Body of pancreas (tissue), 4 donors: Measurements from ENCODE around the gene C9orf43. TPM values are rescaled to one million over a fixed set of nuclear protein-coding genes. Genes with fewer than 3 reads are reported as not detected.
A peak's percentile ranks its signal among the peaks of the same experiment; 100 is the strongest.

Source experiments
- ATAC-seq: fragments of 150-250 bp; one replicate; pipeline ENCODE4 v1.9.1; 2016
- DNase-seq, 4 donors: peaks; one replicate each; pipeline ENCODE4 v3.0.0-alpha.2; 2019
- H3K27ac ChIP-seq, 4 donors: fragments of 200-600 bp; sonication (generic); 1 replicate in 3 of 4; 2 replicates in 1 of 4; pipeline versions ENCODE4 v1.5.1 to v1.6.1; 2016 to 2019; ENCODE audit warnings: mild to moderate bottlenecking in 1 of 4, mixed read lengths in 1 of 4, moderate library complexity in 1 of 4
- H3K27me3 ChIP-seq, 2 donors: fragments of 200-600 bp; sonication (generic); one replicate each; pipeline ENCODE4 v1.6.0; 2016; ENCODE audit warnings: mild to moderate bottlenecking in 1 of 2
- H3K36me3 ChIP-seq, 2 donors: fragments of 200-600 bp; sonication (generic); replicated peaks in 1 of 2; 2 replicates each; pipeline ENCODE4 v1.5.1; 2016; ENCODE audit warnings: low read depth in 2 of 2; ENCODE audit not compliant: insufficient read depth in 1 of 2
- H3K4me1 ChIP-seq: fragments of 200-600 bp; sonication (generic); one replicate; pipeline ENCODE4 v1.6.0; 2016
- H3K4me3 ChIP-seq, 2 donors: fragments of 200-600 bp; sonication (generic); 1 replicate in 1 of 2; 2 replicates in 1 of 2; pipeline ENCODE4 v1.5.1; 2016 to 2019
- H3K9me3 ChIP-seq, 3 donors: fragments of 200-600 bp; sonication (generic); 1 replicate in 2 of 3; 2 replicates in 1 of 3; pipeline ENCODE4 v1.5.1; 2016
- POLR2A ChIP-seq, 3 donors: fragments of 450-650 bp; IDR thresholded peaks; one replicate each; pipeline ENCODE4 v1.6.1; 2016; ENCODE audit warnings: antibody characterized with exemption in 3 of 3, mild to moderate bottlenecking in 2 of 3
- WGBS, 2 donors: methylation state at CpG; one replicate each; pipeline ENCODE4 v1.1.5; 2017; 5-methylcytosine and 5-hydroxymethylcytosine counted together
- intact Hi-C: fragments of 100-400 bp; cut with DNase I; formaldehyde crosslinking; loops from one replicate; pipeline ENCODE4 v1.15.1; 2023
- total RNA-seq, 2 donors: library from RNA; depleted of rRNA; stranded (reverse); fragments of >200 nt; gene quantifications; one replicate each; pipeline ENCODE4 v1.1.0, GENCODE V29; 2016
- TF ChIP-seq, protein P1 (sequence below), 7 experiments: fragments of 450-650 bp in 4 of 7; fragments of 200-600 bp in 3 of 7; sonication (generic) in 3 of 7; IDR thresholded peaks; one replicate each; pipeline ENCODE4 v1.5.1; 2016 to 2019; ENCODE audit warnings: antibody characterized with exemption in 7 of 7

Gene C9orf43
- total RNA-seq, 2 donors from 2014 or later: 1.6 TPM; not detected in 1

DNA sequence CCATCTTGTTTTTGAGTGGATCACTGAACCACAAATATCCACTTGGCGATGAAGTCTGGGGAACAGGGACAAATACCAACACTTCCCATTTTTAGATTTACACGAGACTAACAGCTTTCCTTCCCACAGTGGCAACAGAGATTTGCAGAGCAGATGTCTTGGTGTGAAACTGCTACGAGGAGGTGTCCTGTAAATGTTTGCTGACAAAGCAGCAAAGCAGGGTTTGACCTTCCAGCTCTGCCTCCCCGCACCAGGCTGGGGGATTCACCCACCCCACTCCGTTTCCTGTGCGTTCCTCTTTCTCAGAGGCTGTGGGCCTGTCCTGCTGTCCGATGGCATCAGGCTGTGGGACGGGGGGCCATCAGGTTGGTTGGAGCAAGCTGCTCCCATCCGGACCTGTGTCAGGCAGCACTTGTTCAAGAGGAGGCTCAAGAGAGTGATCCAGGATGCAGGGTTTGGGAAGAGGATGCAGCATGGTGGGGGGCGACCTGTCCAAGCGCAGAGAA lies 52.3 kb downstream of the C9orf43 start:
- Histone ChIP-seq H3K27me3 (no peaks in the 10 kb centered on the region), H3K4me3 (no peak overlapping the region), H3K4me1 (peaks cover 31% of the 10 kb centered on the region), H3K9me3 (no peaks in the 10 kb centered on the region), H3K36me3 (no peaks in the 10 kb centered on the region), H3K27ac (peak overlapping the region in 3 of 4 donors; percentile 82 to 95 (median 90))
- DNase-seq (no peak), ATAC-seq (no peak)
- intact Hi-C loops: no loop called here
- TF ChIP-seq POLR2A (IDR thresholded peaks at IDR 0.05): no peak
- TF ChIP-seq, protein P1, sequence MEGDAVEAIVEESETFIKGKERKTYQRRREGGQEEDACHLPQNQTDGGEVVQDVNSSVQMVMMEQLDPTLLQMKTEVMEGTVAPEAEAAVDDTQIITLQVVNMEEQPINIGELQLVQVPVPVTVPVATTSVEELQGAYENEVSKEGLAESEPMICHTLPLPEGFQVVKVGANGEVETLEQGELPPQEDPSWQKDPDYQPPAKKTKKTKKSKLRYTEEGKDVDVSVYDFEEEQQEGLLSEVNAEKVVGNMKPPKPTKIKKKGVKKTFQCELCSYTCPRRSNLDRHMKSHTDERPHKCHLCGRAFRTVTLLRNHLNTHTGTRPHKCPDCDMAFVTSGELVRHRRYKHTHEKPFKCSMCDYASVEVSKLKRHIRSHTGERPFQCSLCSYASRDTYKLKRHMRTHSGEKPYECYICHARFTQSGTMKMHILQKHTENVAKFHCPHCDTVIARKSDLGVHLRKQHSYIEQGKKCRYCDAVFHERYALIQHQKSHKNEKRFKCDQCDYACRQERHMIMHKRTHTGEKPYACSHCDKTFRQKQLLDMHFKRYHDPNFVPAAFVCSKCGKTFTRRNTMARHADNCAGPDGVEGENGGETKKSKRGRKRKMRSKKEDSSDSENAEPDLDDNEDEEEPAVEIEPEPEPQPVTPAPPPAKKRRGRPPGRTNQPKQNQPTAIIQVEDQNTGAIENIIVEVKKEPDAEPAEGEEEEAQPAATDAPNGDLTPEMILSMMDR (IDR thresholded peaks at IDR 0.05): no peak
- 85 to 96% methylated on average over 11 of the region's 11 CpGs for WGBS, 2 donors

DNA sequence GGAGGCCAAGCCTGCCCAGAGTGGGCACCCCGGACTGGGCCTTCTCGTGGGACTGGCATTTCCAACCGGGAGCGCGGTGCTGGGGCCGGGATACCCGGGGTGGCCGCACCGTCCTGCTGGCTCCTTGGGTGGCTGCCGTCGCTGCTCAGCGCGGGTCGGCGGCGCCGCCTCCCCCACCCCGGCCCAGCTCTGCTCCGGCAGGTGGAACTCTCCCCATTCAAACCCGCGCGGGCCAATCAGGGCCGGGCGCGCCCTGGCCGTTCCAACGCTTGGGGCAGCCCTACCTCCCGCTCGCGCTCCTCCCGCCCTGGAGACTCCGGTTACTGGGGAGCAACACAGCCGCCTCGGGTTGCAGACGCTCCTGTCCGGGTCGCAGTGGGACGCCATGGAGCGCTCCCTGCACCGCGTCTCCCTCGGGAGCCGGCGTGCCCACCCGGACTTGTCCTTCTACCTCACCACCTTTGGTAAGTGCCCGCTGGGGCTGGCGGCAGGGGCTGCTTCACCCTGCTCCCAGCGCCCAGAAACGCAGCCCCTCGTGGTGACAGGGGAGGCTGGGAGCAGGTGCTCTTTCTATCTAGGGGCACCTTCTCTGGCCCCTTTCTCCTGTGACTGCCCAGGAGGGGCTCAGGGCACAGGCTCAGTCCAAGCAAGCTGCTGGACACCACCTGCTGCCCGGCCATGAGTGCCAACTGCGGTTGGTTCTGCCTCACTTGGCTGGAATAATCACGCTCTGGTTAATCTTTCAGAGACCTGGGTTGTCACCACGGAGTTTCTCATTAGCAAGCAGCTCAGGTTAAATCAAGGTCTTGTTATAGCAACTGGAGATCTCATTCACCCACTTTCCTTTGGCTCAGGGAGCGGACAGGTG lies 53.1 kb downstream of the C9orf43 start, which contains the start of gene RGS3:
TSS of gene RGS3 (plus strand) at position 310 of the 868 bp plus-strand sequence. CDS start at position 386, 76 bp downstream.
- peak; percentile 77 to 90 (median 82) for DNase-seq
- intact Hi-C loops: no loop called here

DNA sequence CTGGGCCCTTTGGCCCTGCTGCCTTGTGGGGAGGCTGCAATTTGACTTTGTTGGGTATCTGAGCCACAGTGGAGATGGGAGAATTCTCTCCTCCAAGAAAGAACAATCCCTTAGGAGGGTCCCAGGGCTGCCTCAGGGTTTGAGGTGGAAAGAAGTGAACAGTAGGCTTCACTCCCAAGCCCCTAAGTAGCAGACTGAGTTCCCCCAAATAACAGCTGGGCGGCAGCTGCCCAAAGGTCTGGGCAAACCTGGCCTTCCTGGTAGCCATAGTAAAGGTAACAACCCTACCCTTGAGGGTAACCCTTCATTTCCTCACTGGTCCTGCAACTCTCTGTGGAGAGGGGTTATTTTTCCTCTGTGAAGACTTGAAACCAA lies 53.7 kb downstream of the C9orf43 start:
- H3K36me3 ChIP-seq: no peaks in the 10 kb centered on the region
- no peaks in the 10 kb centered on the region for H3K9me3 ChIP-seq
- ATAC-seq (no peak), DNase-seq (no peak)
- H3K4me1 ChIP-seq: peaks cover 39% of the 10 kb centered on the region
- H3K27me3 ChIP-seq: no peaks in the 10 kb centered on the region
- no peak overlapping the region for H3K4me3 ChIP-seq
- H3K27ac ChIP-seq: peak overlapping the region; percentile 82 to 95 (median 86)
- TF ChIP-seq, protein P1 (IDR thresholded peaks at IDR 0.05): no peak
- TF ChIP-seq POLR2A (IDR thresholded peaks at IDR 0.05): peak in 1 of 3 donors; percentile 2
- intact Hi-C loops: no loop called here
- WGBS, 2 donors: 19 to 43% methylated on average over 1 of the region's 1 CpG

More for the DNA sequence above, 53.1 kb downstream of the C9orf43 start, which contains the start of gene RGS3:
- peak; percentile 93 for ATAC-seq
- no peaks in the 10 kb centered on the region for H3K27me3 ChIP-seq
- peak within 1 kb of the TSS; percentile 8 to 64 for H3K4me3 ChIP-seq
- no peaks in the 10 kb centered on the region for H3K36me3 ChIP-seq
- peaks cover 33% of the 10 kb centered on the region for H3K4me1 ChIP-seq
- TF ChIP-seq, protein P1 (IDR thresholded peaks at IDR 0.05): peak in 3 of 7 experiments; percentile 11 to 44 (median 14)
- TF ChIP-seq POLR2A (IDR thresholded peaks at IDR 0.05): peak; percentile 33 to 72 (median 70)
- H3K27ac ChIP-seq: peak within 1 kb of the TSS; percentile 82 to 95 (median 86)
- WGBS, 2 donors: 19 to 25% methylated on average over 18 to 41 of the region's 55 CpGs
- no peaks in the 10 kb centered on the region for H3K9me3 ChIP-seq

DNA sequence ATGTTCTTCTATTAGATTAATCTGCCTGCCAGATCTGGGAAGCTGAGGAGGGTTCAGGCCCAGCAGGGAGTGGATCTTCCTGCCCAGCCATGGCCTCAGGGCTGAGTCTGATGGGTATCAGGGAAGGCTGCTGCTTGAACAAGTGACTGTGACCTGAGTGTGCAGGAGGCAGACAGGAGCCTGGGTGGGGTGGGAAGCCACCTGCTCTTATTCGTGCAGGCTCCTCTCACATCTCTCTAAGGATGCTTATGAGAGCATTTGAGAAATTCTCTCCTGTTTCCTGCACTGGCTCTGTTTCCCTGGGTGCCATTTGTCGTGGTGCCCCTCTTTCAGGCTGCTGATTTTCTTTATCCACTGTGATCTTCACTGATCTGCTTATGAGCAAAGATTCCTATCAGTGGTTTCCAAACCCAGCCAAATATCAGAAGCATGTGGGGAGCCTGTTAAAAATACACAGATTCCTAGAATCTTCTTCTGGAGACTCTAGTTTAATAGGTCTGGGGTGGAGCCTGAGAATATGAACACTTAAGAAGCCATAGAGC lies 55.1 kb downstream of the C9orf43 start:
- no peak for TF ChIP-seq POLR2A (IDR thresholded peaks at IDR 0.05)
- TF ChIP-seq, protein P1 (IDR thresholded peaks at IDR 0.05): no peak
- DNase-seq (no peak), ATAC-seq (no peak)
- Histone ChIP-seq H3K9me3 (no peaks in the 10 kb centered on the region), H3K27ac (peak overlapping the region; percentile 42 to 95 (median 86)), H3K4me1 (peaks cover 41% of the 10 kb centered on the region), H3K36me3 (no peaks in the 10 kb centered on the region), H3K4me3 (no peak overlapping the region), H3K27me3 (no peaks in the 10 kb centered on the region)
- intact Hi-C loops: no loop called here
- WGBS, 2 donors: 23 to 37% methylated on average over 2 of the region's 2 CpGs
